Measurements from ENCODE around the gene TSSK6. TPM values are rescaled to one million over a fixed set of nuclear protein-coding genes. Genes with fewer than 3 reads are reported as not detected.

TSSK6 gene
- total RNA-seq, 1 donor from 2014 or later, result 1.8 TPM

- H3K27ac Mint-ChIP-seq (ENCODE audit: unreplicated experiment), result no peak overlapping the region
- no peak for DNase-seq (ENCODE audit: low spot score)
- H3K4me3 Mint-ChIP-seq (ENCODE audit: unreplicated experiment), result no peak overlapping the region
- H3K4me1 Mint-ChIP-seq (ENCODE audit: low read depth), result no peaks in the 10 kb centered on the region
- no peaks in the 10 kb centered on the region for H3K27me3 Mint-ChIP-seq (ENCODE audit: low read depth)
- TF ChIP-seq CTCF (IDR thresholded peaks at IDR 0.05), result no peak
- H3K36me3 Mint-ChIP-seq (ENCODE audit: low read depth), result peaks cover 22% of the 10 kb centered on the region
- no peaks in the 10 kb centered on the region for H3K9me3 Mint-ChIP-seq (ENCODE audit: low read depth)
Observed at GRCh38 chr19:19505669-19506326, 9.6 kb downstream of the TSSK6 start.

GRCh38 chr19:19504754-19505668 lies 10.3 kb downstream of the TSSK6 start:
- Mint-ChIP-seq H3K27me3 (ENCODE audit: low read depth) (no peaks in the 10 kb centered on the region), H3K4me1 (ENCODE audit: low read depth) (no peaks in the 10 kb centered on the region), H3K27ac (ENCODE audit: unreplicated experiment) (no peak overlapping the region), H3K36me3 (ENCODE audit: low read depth) (peaks cover 23% of the 10 kb centered on the region), H3K4me3 (ENCODE audit: unreplicated experiment) (no peak overlapping the region), H3K9me3 (ENCODE audit: low read depth) (no peaks in the 10 kb centered on the region)
- no peak for TF ChIP-seq CTCF (IDR thresholded peaks at IDR 0.05)
- no peak for DNase-seq (ENCODE audit: low spot score)

- Mint-ChIP-seq H3K27me3 (ENCODE audit: low read depth) (no peaks in the 10 kb centered on the region), H3K27ac (ENCODE audit: unreplicated experiment) (no peak overlapping the region), H3K4me3 (ENCODE audit: unreplicated experiment) (no peak overlapping the region), H3K4me1 (ENCODE audit: low read depth) (no peaks in the 10 kb centered on the region), H3K9me3 (ENCODE audit: low read depth) (no peaks in the 10 kb centered on the region), H3K36me3 (ENCODE audit: low read depth) (peaks cover 23% of the 10 kb centered on the region)
- no peak for DNase-seq (ENCODE audit: low spot score)
- no peak for TF ChIP-seq CTCF (IDR thresholded peaks at IDR 0.05)
Observed at GRCh38 chr19:19502808-19503602, 12.3 kb downstream of the TSSK6 start.

GRCh38 chr19:19502281-19502680 lies 13.1 kb downstream of the TSSK6 start:
- H3K4me3 Mint-ChIP-seq (ENCODE audit: unreplicated experiment), result no peak overlapping the region
- H3K4me1 Mint-ChIP-seq (ENCODE audit: low read depth), result no peaks in the 10 kb centered on the region
- no peaks in the 10 kb centered on the region for H3K9me3 Mint-ChIP-seq (ENCODE audit: low read depth)
- no peaks in the 10 kb centered on the region for H3K27me3 Mint-ChIP-seq (ENCODE audit: low read depth)
- TF ChIP-seq CTCF (IDR thresholded peaks at IDR 0.05), result no peak
- no peak overlapping the region for H3K27ac Mint-ChIP-seq (ENCODE audit: unreplicated experiment)
- peaks cover 22% of the 10 kb centered on the region for H3K36me3 Mint-ChIP-seq (ENCODE audit: low read depth)
- no peak for DNase-seq (ENCODE audit: low spot score)

GRCh38 chr19:19501798-19502197 lies 13.6 kb downstream of the TSSK6 start:
- H3K36me3 Mint-ChIP-seq (ENCODE audit: low read depth), result peaks cover 22% of the 10 kb centered on the region
- H3K27ac Mint-ChIP-seq (ENCODE audit: unreplicated experiment), result no peak overlapping the region
- no peak overlapping the region for H3K4me3 Mint-ChIP-seq (ENCODE audit: unreplicated experiment)
- no peak for TF ChIP-seq CTCF (IDR thresholded peaks at IDR 0.05)
- no peaks in the 10 kb centered on the region for H3K9me3 Mint-ChIP-seq (ENCODE audit: low read depth)
- H3K27me3 Mint-ChIP-seq (ENCODE audit: low read depth), result no peaks in the 10 kb centered on the region
- no peak for DNase-seq (ENCODE audit: low spot score)
- no peaks in the 10 kb centered on the region for H3K4me1 Mint-ChIP-seq (ENCODE audit: low read depth)
